WI38 (cell line): ENCODE measurements around the gene TMEM17.

Experiments
- H3K4me3 ChIP-seq: 2 replicates; pipeline ENCODE4 v1.5.1; 2011; ENCODE audit warnings: low read depth, mild to moderate bottlenecking, control low read depth, low read length
- CTCF ChIP-seq: IDR thresholded peaks from 2 replicates; pipeline ENCODE4 v1.5.1; 2012; ENCODE audit warnings: low read depth, mild to moderate bottlenecking, control low read depth, low read length

Gene TMEM17, protein sequence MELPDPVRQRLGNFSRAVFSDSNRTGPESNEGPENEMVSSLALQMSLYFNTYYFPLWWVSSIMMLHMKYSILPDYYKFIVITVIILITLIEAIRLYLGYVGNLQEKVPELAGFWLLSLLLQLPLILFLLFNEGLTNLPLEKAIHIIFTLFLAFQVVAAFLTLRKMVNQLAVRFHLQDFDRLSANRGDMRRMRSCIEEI

GRCh38 chr2:62505750-62506420 is at the start of gene TMEM17:
Gene TMEM17 (minus strand): TSS chr2:62506195. CDS start chr2:62506129, 66 bp downstream.
- peak within 1 kb of the TSS; percentile 68 for H3K4me3 ChIP-seq
- TF ChIP-seq CTCF = no peak

DNA sequence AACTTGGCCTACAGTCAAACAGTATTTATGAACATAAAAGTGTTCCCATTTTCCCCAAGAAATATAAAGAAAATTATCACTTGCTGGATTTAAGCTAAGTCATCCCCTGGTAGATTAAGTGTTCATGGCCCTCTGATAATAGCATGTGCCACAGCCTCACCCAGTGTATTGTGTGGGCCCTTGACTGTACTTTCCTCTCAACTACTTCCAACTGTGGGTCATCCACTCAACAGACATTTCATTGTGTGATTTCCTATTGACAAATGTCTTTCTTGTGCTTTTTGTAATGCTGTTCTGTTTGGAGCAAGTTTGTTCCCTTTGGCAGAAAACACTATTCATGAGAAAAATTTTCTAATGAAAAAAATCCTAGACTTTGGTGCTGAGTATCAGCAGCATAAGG is 48.4 kb upstream of the TMEM17 start:
- TF ChIP-seq CTCF = no peak
- no peak overlapping the region for H3K4me3 ChIP-seq

DNA sequence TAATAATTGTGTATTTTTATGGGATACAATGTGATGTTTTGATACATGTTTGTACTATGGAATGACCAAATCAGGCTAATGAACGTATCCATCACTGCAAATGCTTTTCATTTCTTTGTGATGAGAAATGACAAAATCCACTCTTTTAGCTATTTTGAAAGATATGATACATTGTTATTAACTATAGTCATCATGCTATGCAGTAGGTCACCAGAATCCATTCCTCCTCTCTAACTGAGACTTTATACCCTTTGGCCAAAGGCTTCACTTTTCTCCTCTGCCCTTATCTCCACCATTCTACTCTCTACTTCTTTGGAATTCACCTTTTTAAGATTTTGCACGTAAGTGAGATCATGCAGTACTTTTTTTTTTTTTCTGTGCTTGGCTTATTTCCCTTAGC is 44.5 kb upstream of the TMEM17 start:
- no peak overlapping the region for H3K4me3 ChIP-seq

DNA sequence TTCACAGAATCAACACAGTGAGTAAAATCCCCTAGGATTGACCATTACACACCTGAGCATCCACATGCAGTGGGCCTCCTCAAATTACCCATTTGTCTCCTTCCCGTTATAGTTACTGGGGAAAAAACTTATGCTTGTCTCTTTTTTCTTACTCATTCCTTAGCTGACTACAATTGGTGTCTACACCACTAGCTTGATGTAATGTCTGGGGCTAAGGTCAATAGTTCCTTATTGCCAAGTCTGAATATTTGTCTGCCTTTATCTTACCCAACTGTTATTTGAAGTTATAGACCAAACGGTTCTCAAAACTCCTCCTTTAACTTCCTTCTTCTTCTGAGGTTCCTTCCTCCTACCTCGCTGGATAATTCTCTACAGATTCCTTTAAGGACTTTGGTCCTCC is 41.9 kb upstream of the TMEM17 start:
- no peak for TF ChIP-seq CTCF
- no peak overlapping the region for H3K4me3 ChIP-seq

More for the DNA sequence above, 44.5 kb upstream of the TMEM17 start:
- TF ChIP-seq CTCF = no peak

GRCh38 chr2:62545261-62545660 is 39.3 kb upstream of the TMEM17 start:
- no peak for TF ChIP-seq CTCF
- no peak overlapping the region for H3K4me3 ChIP-seq

DNA sequence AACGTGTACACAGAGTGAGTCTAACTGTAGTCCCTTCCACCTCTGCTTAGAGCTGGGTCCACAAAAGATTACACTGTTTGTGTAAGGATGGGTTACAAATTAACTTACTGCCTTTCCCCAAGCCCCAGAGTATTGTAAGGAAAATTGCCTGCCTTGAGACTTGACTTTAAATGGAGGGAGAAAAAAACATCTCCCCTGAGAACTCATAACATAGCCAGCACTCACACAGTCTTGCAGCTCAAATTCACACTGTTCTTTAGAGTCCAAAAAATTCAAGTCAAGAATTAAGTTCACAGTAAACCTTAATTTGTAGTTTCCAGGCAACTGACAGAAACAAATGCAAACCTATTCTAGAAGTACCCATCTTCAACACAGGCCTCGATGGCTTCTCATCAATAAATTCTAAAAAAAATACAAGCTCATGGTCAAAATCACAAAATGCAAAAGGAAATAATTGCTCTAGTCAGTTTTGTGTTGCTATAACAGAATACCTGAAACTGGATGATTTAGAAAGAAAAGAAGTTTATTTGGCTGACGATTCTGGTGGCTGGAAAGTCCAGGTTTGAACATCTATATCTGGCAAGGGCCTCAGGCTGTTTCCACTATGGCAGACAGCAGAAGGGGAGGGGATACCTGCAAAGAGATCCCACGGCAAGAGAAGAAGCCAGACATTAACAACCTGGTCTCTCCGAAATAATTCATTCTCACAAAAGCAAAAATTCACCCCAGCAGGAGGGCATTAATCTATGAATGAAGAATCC is 34.6 kb upstream of the TMEM17 start:
- TF ChIP-seq CTCF = no peak
- H3K4me3 ChIP-seq = no peak overlapping the region
